ENCODE measurements around the gene CCDC15.
"Not testable (repeated sequence)": the region's sequence is repeated elsewhere in the genome, so short reads cannot be mapped to it uniquely, and the experiment has no call there.

CCDC15 gene

GRCh38 chr11:124943254-124943616, 10.8 kb upstream of the CCDC15 start:
- DNase-seq: no peak

DNA sequence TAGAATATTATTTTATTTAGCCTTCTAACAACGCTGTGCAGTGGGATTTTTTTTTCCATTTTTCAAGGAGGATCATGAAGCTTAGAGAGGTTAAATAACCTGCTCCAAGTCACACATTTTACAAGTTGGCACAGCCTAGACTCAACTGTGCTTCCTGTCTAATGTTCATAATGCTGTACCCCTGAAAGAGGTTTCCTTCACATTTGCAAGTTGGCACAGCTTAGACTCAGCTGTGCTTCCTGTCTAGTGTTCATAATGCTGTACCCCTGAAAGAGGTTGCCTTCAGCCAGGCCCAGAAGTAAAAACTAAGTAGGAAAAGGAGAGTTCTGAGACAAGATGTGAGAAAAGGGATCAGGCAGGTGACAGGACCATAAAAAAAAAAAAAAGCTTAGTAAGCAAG, 10.3 kb upstream of the CCDC15 start:
- DNase-seq: no peak

DNA sequence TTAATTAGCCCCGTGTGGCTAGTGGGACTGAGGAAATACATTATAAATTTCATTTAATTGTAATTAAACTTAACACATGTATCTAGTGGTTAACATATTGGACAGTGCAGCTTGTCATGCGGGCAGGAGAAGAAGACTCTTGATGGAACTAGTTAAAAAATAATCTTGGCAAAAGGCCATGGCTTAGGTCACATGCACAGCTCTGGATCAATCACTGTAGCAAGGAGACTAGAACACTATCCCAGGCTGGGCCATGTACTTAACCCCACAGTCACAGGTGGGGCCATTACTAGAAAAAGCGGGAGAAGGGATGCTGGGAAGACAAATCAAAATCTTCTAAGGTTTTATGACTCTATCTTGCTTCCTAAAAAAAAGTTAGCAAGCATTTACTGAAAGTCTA, 9.4 kb upstream of the CCDC15 start:
- DNase-seq: no peak

- no peak for DNase-seq
Observed at GRCh38 chr11:124945826-124946225, 8.2 kb upstream of the CCDC15 start.

DNA sequence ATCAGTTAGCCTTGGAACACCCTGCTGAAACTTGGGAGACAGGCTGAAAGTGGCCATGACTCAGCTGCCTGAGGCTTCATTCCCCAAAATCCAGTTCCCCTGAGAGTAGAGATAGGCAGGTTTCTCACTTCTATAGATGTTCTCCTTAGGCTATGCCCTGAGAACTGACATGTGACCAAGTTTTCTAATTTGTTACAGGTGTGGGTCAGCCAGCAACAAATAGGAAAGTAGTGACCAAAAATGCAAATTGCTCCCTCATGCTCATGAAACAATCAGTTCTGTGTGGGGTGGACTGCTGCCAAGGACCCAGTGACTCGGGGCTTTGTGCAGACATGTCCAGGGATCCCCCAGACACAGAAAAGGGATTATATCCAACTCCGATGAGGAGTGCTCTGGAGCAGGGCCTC, 7.3 kb upstream of the CCDC15 start:
- no peak for DNase-seq

GRCh38 chr11:124950601-124951330, 3.2 kb upstream of the CCDC15 start:
- DNase-seq: no peak

- DNase-seq: no peak
Observed at GRCh38 chr11:124951341-124951740, 2.7 kb upstream of the CCDC15 start.

DNA sequence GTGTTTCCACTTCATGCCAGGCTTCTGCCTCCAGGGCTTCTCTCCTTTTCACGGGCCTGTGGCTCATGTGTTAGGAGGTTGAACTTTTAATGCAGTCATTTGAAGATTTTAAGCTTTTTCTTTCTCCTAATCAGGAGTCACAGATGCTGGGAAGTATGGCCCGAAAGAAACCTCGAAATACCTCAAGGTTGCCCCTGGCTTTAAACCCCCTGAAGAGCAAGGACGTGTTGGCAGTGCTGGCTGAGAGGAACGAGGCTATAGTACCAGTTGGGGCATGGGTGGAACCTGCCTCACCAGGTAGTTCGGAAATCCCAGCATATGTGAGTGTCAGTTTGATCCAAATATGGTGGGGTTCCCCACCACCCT, 571 bp downstream of the CCDC15 start:
- no peak for DNase-seq

GRCh38 chr11:124955035-124955434, 1.0 kb downstream of the CCDC15 start:
- DNase-seq: no peak

DNA sequence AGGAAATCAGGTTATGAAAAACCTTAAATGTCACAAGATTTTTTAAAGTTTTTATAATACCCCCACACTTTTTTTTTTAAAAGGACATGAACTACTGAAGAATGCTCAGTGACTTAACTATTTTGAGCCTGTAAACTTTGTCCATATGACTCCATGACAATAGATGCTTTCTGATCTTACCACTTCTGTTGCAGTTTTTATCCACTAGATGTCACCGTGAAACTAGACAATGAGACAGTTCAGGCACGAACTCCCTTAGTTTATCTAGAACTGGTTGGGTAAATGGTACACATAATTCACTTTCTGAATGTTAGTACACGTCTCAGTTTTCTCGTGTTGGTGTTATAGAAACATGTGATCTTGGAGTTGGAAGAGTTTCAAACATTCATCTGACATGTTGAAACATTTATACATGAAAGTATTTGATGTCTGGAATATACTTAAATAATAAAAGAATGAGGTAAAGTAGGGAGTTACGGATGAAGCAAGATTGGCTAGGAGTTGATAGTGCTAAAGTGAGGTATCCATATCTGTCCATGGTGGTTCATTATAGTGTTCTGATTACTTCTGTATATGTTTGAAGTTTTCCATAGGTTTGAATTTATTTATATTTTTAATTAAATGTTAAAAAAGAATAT, 8.1 kb downstream of the CCDC15 start:
- DNase-seq: no peak

DNA sequence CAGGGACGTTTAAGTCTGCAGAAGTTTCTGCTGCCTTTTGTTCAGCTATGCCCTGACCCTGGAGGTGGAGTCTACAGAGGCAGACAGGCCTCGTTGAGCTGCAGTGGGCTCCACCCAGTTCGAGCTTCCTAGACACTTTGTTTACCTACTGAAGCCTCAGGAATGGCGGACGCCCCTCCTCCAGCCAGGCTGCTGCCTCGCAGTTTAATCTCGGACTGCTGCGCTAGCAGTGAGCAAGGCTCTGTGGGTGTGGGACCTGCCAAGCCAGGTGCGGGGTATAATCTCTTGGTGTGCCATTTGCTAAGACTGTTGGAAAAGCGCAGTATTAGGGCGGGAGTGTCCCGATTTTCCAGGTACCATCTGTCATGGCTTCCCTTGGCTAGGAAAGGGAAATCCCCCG, 14.2 kb downstream of the CCDC15 start:
- DNase-seq: not testable (repeated sequence)

- DNase-seq: peak; percentile 67
Observed at GRCh38 chr11:124970925-124971324, 16.9 kb downstream of the CCDC15 start.

- DNase-seq: no peak
Observed at GRCh38 chr11:124971810-124972209, 17.8 kb downstream of the CCDC15 start.

GRCh38 chr11:124976531-124976930, 22.5 kb downstream of the CCDC15 start:
- DNase-seq: no peak

DNA sequence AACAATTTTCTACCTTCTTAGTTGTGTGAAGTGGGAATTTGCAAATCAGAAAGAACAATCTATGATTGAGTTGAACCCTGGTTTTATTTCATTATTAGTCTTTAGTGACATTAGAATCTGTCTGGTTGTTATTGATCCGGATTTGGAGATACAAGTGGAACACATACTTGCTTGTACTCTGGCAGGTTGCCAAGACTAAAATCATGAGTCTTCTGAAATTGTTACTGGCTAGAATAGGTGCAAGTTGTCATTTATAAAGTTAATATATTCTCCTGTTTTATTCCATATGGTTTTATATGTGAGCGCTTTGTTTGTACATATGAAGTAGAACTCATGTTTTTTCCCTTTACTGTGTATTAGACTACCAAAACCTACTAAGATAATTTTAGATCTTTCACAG, 23.0 kb downstream of the CCDC15 start:
- no peak for DNase-seq

DNA sequence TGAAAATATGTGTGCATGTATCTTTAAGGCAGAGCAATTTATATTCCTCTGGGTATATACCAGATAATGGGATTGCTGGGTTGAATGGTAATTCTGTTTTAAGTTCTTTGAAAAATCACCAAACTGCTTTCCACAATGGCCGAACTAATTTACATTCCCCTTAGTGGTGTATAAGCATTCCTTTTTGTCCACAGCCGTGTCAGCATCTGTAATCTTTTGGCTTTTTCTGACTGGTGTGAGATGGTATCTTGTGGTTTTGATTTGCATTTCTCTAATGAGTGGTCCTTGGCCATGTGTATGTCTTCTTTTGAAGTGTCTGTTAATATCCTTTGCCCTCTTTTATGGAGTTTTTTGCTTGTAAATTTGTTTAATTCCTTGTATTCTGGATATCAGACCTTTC, 24.3 kb downstream of the CCDC15 start:
- no peak for DNase-seq

GRCh38 chr11:124982043-124982442, 28.0 kb downstream of the CCDC15 start:
- no peak for DNase-seq

DNA sequence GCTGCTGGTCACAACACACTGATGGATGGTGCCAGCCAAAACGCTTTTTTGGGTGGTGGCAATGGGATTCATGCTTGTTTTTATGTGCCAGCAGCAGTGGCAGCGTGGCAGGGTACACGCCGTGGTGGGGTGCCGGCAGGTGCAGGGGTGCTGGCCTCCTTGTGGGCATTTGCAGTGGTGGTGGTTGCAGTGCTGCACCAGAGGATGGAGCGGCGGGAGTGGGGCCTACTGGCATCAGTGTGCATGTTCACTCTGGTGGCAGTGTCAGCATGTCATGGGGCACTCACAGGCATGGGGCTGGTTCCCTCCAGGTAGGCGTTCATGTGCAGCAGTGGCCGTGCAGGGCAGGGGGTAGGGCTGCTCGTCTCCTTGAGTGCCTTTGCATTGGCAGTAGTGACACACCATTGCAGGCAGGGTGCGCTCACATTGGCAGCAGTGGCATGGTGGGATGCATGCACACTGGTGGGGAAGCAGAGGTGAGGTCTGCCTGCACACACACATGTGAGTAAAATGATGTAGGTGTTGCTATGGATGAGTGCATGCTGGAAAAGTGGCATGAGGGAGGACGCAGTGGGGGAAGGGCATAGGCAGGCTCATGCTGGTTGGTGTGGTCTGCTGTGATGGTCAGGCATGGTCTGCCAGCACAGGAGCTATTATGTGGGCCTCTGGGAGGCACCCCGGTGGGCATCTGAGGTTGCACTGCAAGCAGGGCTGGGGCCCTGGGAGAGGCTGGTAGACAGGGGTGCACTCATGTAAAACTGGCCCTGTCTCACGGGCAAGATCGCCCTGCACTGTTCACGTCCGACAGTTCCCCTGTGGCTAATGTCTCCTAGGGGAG, 29.9 kb downstream of the CCDC15 start:
- DNase-seq: no peak

DNA sequence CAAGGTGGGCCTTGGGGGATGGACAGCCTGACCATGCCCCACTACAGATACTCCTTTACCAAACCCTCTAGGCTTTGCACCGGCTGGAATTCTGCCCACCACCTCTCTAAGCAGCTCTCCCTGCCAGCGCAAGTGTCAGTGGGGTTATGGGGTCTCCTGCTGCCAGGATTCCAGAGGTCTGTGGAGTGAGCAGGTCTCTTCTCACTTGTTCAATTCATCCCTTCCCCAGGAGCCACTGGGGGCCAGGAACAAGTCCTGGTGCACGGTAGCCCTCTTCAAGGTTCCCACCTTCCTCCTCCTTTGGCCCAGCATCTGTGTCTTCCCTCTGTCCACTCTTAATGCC, 30.5 kb downstream of the CCDC15 start:
- no peak for DNase-seq

- no peak for DNase-seq
Observed at GRCh38 chr11:124987096-124987495, 33.1 kb downstream of the CCDC15 start.

DNA sequence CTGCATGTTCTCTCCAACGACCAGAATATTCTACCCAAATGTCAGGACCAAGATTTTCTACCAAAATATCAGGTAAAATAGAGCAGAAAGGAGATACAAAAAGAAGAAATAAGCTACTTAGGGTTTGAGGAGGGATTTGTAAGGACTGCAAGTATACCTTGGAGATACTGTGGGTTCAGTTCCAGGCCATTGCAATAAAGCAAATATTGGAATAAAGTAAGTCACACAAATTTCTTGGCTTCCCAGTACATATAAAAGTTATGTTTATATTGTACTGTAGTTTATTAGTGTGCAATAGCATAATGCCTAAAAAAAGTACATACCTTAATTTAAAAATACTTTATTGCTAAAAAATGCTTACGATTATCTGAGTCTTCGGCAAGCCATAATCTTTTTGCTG, 34.1 kb downstream of the CCDC15 start:
- no peak for DNase-seq

GRCh38 chr11:125001079-125001778, 47.2 kb downstream of the CCDC15 start:
- no peak for DNase-seq

- DNase-seq: no peak
Observed at GRCh38 chr11:125001849-125002248, 47.8 kb downstream of the CCDC15 start.

DNA sequence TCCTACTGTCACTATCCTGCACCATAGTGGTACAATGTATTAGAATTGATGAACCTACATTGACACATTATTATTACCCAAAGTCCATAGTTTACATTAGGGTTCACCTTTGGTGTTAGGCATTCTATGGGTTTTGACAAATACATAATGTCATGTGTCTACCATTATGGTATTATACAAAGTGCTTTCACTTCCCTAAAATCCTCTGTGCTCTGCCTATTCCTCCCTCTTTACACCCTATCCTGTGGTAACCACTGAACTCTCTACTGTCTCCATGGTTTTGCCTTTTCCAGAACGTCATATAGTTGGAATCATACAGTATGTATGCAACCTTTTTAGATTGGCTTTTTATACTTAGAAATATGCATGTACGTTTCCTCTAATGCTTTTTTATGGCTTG, 51.5 kb downstream of the CCDC15 start:
- no peak for DNase-seq
